Endothelial cell of umbilical vein (primary cell): ENCODE data around the gene ANO4. TPM values are rescaled to one million over a fixed set of nuclear protein-coding genes. Genes with fewer than 3 reads are reported as not detected.
"Not testable (repeated sequence)": the region's sequence is repeated elsewhere in the genome, so short reads cannot be mapped to it uniquely, and the experiment has no call there.

Experiments used
- BruUV-seq: library from RNA; stranded (reverse); fragments of 400-500 nt; replicated peaks from 2 replicates; lab custom pipeline; 2021; lab: Mats Ljungman, UMichigan
- CTCF ChIA-PET: fragments of 300-600, 350-600 bp; sonication (Branson Sonifier 250); formaldehyde crosslinking; loops from one replicate; lab custom pipeline; 2021; ENCODE audit warnings: antibody characterized with exemption, inconsistent platforms; lab: Charles Lee
- POLR2A ChIA-PET: fragments of 300-600, 350-600 bp; sonication (Branson Sonifier 250); formaldehyde crosslinking; loops from one replicate; lab custom pipeline; 2021; ENCODE audit warnings: antibody characterized with exemption, inconsistent platforms; lab: Charles Lee
- DNase-seq: peaks from one replicate; pipeline ENCODE4 v3.0.0-alpha.2; 2011; ENCODE audit warnings: low read depth, low spot score
- FAIRE-seq: peaks from 2 replicates; lab custom pipeline; 2011; peaks lifted over from hg19 to GRCh38; lab: Jason Lieb, UNC
- H2AFZ ChIP-seq: 2 replicates; pipeline ENCODE4 v1.6.0; 2012; ENCODE audit warnings: low read depth, low read length, control low read depth, inconsistent platforms
- H3K27ac ChIP-seq: 2 replicates; pipeline ENCODE4 v1.5.1; 2011; ENCODE audit warnings: low read depth, mild to moderate bottlenecking, control low read depth, low read length, moderate library complexity; ENCODE audit not compliant: insufficient read depth
- H3K27me3 ChIP-seq, 2 experiments: 2 replicates each; pipeline versions ENCODE4 v1.6.0 to v1.6.1; 2011; ENCODE audit warnings: low read length in 2 of 2, mixed read lengths in 1 of 2; ENCODE audit not compliant: control insufficient read depth in 2 of 2, insufficient read depth in 2 of 2
- H3K36me3 ChIP-seq, 2 experiments: 2 replicates in 1 of 2; 3 replicates in 1 of 2; pipeline ENCODE4 v1.5.1; 2011; ENCODE audit warnings: low read length in 2 of 2, mild to moderate bottlenecking in 1 of 2, moderate library complexity in 1 of 2; ENCODE audit not compliant: control insufficient read depth in 2 of 2, insufficient read depth in 2 of 2; ENCODE audit errors: extremely low read depth in 1 of 2
- H3K4me1 ChIP-seq: 3 replicates; pipeline ENCODE4 v1.5.1; 2011; ENCODE audit warnings: mild to moderate bottlenecking, low read length; ENCODE audit not compliant: control insufficient read depth, insufficient read depth; ENCODE audit errors: extremely low read depth
- H3K4me2 ChIP-seq: 2 replicates; pipeline ENCODE4 v1.6.1; 2011; ENCODE audit warnings: low read length, control low read depth, mixed read lengths; ENCODE audit not compliant: insufficient read depth
- H3K4me3 ChIP-seq, 3 experiments: fragments of 200-600 bp in 1 of 3; sonication (generic), shearing (Covaris generic) in 1 of 3; replicated peaks in 1 of 3; 2 replicates each; pipeline ENCODE4 v1.5.1; 2011 to 2016; ENCODE audit warnings: control low read depth in 3 of 3, low read length in 3 of 3, mild to moderate bottlenecking in 2 of 3, inconsistent platforms in 1 of 3, low read depth in 1 of 3, moderate library complexity in 1 of 3; ENCODE audit not compliant: insufficient read depth in 1 of 3
- H3K79me2 ChIP-seq: 2 replicates; pipeline ENCODE4 v1.6.0; 2012; ENCODE audit warnings: low read length, inconsistent platforms; ENCODE audit not compliant: control insufficient read depth, insufficient read depth
- H3K9ac ChIP-seq: replicated peaks from 2 replicates; pipeline ENCODE3; 2011; ENCODE audit warnings: low read length, control low read depth; ENCODE audit not compliant: insufficient read depth; ENCODE audit errors: extremely low read depth
- H3K9me1 ChIP-seq: replicated peaks from 3 replicates; pipeline ENCODE4 v1.6.0; 2011; ENCODE audit warnings: mild to moderate bottlenecking, low read length; ENCODE audit not compliant: control insufficient read depth, insufficient read depth; ENCODE audit errors: extremely low read depth
- H3K9me3 ChIP-seq: replicated peaks from 2 replicates; pipeline ENCODE4 v1.5.1; 2012; ENCODE audit warnings: low read length, inconsistent platforms; ENCODE audit not compliant: control insufficient read depth, insufficient read depth
- H4K20me1 ChIP-seq: replicated peaks from 2 replicates; pipeline ENCODE3; 2011; ENCODE audit warnings: mild to moderate bottlenecking, low read length; ENCODE audit not compliant: control insufficient read depth, insufficient read depth; ENCODE audit errors: extremely low read depth
- FOS ChIP-seq: IDR thresholded peaks from 2 replicates; pipeline ENCODE4 v1.6.1; 2011; ENCODE audit warnings: mild to moderate bottlenecking, low read length, moderate library complexity, borderline replicate concordance; ENCODE audit not compliant: insufficient read depth
- POLR2AphosphoS5 ChIP-seq: IDR thresholded peaks from 2 replicates; pipeline ENCODE4 v1.6.1; 2012; ENCODE audit warnings: low read depth, mild to moderate bottlenecking, control low read depth, low read length, moderate library complexity; ENCODE audit not compliant: insufficient read depth
- dilution Hi-C: fragments of 300-500 bp; cut with MboI; formaldehyde crosslinking; loops from one replicate; pipeline ENCODE4 v1.15.0; 2019; ENCODE audit warnings: low sequenced_read_pairs; ENCODE audit not compliant: extremely low pct_ligation_motif_present
- intact Hi-C: fragments of 100-400 bp; cut with micrococcal nuclease; formaldehyde crosslinking; loops from one replicate; pipeline ENCODE4 v1.10.0; 2022
- polyA plus RNA-seq, 4 experiments: library from polyadenylated mRNA; depleted of rRNA in 3 of 4; stranded (reverse) in 3 of 4; unstranded in 1 of 4; fragments of >200 nt; gene quantifications; 2 replicates each; pipeline versions ENCODE4 v1.2.1 to v1.2.3, GENCODE V29; 2011 to 2012; ENCODE audit warnings: missing spikeins in 1 of 4
- total RNA-seq: library from RNA; stranded (reverse); gene quantifications from 2 replicates; pipeline ENCODE4 v1.2.3, GENCODE V29; 2021
- TF ChIP-seq, protein P1 (sequence below), 2 donors: IDR thresholded peaks; 1 replicate in 1 of 2; 2 replicates in 1 of 2; pipeline ENCODE4 v1.5.1; 2011; ENCODE audit warnings: low read length in 2 of 2, mild to moderate bottlenecking in 2 of 2, moderate library complexity in 2 of 2, control low read depth in 1 of 2, inconsistent platforms in 1 of 2, low read depth in 1 of 2; ENCODE audit not compliant: insufficient read depth in 1 of 2; ENCODE audit errors: extremely low read depth in 1 of 2

ANO4 gene
- total and polyA plus RNA-seq, 2 donors (not counting 3 experiments of a cell fraction or from before 2014, with no cell fraction given), result 0.25 TPM; not detected in 1

DNA sequence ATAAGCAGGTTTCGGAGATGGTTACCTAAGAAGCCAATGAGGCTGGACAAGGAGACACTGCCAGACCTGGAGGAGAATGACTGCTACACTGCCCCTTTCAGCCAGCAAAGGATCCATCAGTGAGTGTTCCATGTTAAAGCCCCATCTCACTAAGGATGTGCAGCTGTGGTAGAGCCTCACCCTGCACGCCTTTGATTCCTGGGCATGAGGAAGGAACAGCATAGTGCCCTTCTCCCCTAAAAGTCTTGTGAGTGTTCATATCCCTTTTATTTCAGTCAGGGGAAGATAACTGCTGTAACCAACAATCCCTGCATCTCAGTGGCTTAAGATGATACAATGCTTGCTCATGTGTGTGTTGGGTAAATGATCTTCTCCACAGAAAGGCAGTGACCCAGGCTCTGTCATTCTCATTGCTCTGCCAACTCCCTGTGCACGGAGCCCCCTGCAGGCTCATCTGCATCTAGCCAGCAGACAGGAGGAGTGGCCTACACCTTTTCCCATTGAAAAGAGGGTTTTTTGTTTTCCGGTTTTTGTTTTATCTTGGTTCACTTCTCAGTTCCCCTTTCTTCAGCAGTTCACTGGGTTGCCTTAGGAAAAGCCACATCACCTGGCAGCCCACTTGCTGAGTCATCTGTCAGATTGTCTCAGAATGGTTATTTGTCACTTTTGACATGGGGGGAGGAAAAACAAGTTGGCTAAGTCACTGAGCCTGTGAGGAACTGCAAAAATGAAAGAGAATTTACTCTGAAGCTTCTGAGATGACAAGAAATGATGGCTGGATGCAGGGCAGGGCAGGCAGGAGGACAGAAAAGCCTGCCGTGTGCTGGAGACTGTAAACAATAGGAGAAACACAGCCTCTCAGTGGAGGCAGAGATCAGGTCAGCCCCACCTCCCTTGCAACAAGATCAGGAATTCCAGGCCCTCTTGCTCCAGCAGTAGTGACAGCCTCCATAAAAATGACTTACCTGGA is 193.3 kb downstream of the ANO4 start:
- H3K36me3 ChIP-seq, result no peaks in the 10 kb centered on the region
- intact Hi-C loops, result loop anchor here (1.0 to 5.0 kb wide), 2 partner anchors 30 to 161 kb away; no protein-coding TSS in a partner anchor
- dilution Hi-C loops, result no loop called here
- H3K27ac ChIP-seq, result no peak overlapping the region
- no peak overlapping the region for H3K4me3 ChIP-seq
- DNase-seq (peak; percentile 51), FAIRE-seq (no peak)
- no peaks in the 10 kb centered on the region for H3K79me2 ChIP-seq
- POLR2A ChIA-PET, result no interaction called here
- no peaks in the 10 kb centered on the region for H3K4me1 ChIP-seq
- no peaks in the 10 kb centered on the region for H3K27me3 ChIP-seq
- H3K9ac ChIP-seq, result no peak overlapping the region
- H2AFZ ChIP-seq, result no peak overlapping the region
- H3K4me2 ChIP-seq, result no peak overlapping the region
- no TSS peak for BruUV-seq
- CTCF ChIA-PET, result interaction anchor here (1.2 kb wide), 1 partner anchor 13 kb away, joined by 4 read pairs; no protein-coding TSS in a partner anchor
- TF ChIP-seq POLR2AphosphoS5, result no peak
- TF ChIP-seq, protein P1, sequence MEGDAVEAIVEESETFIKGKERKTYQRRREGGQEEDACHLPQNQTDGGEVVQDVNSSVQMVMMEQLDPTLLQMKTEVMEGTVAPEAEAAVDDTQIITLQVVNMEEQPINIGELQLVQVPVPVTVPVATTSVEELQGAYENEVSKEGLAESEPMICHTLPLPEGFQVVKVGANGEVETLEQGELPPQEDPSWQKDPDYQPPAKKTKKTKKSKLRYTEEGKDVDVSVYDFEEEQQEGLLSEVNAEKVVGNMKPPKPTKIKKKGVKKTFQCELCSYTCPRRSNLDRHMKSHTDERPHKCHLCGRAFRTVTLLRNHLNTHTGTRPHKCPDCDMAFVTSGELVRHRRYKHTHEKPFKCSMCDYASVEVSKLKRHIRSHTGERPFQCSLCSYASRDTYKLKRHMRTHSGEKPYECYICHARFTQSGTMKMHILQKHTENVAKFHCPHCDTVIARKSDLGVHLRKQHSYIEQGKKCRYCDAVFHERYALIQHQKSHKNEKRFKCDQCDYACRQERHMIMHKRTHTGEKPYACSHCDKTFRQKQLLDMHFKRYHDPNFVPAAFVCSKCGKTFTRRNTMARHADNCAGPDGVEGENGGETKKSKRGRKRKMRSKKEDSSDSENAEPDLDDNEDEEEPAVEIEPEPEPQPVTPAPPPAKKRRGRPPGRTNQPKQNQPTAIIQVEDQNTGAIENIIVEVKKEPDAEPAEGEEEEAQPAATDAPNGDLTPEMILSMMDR (IDR thresholded peaks at IDR 0.05; ENCODE audit: extremely low read depth in 1 of 2, insufficient read depth in 1 of 2, low read depth in 1 of 2, low read length in 2 of 2), result peak; percentile 18 to 28
- peak; percentile 14 for TF ChIP-seq FOS
- peaks cover 2% of the 10 kb centered on the region for H3K9me3 ChIP-seq
- no peaks in the 10 kb centered on the region for H4K20me1 ChIP-seq
- no peaks in the 10 kb centered on the region for H3K9me1 ChIP-seq

DNA sequence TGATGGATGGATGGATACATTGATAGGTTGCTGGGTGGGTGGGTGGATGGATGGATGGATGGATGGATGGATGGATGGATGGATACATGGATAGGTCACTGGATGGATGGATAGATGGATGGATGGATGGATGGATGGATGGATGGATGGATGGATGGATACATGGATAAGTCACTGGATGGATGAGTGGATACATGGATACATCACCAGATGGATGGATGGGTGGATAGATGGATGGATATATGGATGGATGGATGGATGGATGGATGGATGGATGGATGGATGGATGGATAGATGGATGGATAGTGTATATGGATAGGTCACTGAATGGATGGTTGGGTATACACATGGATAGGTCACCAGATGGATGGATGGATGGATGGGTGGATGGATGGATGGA is 194.9 kb downstream of the ANO4 start:
- H4K20me1 ChIP-seq, FAIRE-seq, H3K9ac ChIP-seq, CTCF ChIA-PET, H3K4me2 ChIP-seq, dilution Hi-C loops, BruUV-seq, H3K9me1 ChIP-seq, H3K4me3 ChIP-seq, H3K9me3 ChIP-seq, H3K4me1 ChIP-seq, H3K36me3 ChIP-seq, H3K27ac ChIP-seq, POLR2A ChIA-PET, H2AFZ ChIP-seq, DNase-seq, H3K27me3 ChIP-seq, H3K79me2 ChIP-seq: not testable (repeated sequence)
- intact Hi-C loops, result loop anchor here (5.0 kb wide), 1 partner anchor 162 kb away; no protein-coding TSS in a partner anchor
